Uterus (tissue), 4 donors: ENCODE data around the gene MEF2B. TPM values are rescaled to one million over a fixed set of nuclear protein-coding genes. Genes with fewer than 3 reads are reported as not detected.

Experiments
- DNase-seq, 2 donors: peaks; one replicate each; pipeline ENCODE4 v3.0.0-alpha.2; 2019 to 2020
- H3K27ac ChIP-seq, 2 donors: fragments of 200-600 bp; sonication (generic); 1 replicate in 1 of 2; 2 replicates in 1 of 2; pipeline ENCODE4 v1.5.1; 2016 to 2018
- H3K27me3 ChIP-seq, 2 donors: fragments of 200-600 bp; sonication (generic); one replicate each; pipeline ENCODE4 v1.5.1; 2018 to 2019; ENCODE audit warnings: control low read depth in 1 of 2
- H3K36me3 ChIP-seq, 2 donors: fragments of 200-600 bp; sonication (generic); one replicate each; pipeline ENCODE4 v1.5.1; 2019; ENCODE audit warnings: control low read depth in 1 of 2
- H3K4me1 ChIP-seq, 2 donors: fragments of 200-600 bp; sonication (generic); one replicate each; pipeline ENCODE4 v1.5.1; 2018 to 2019; ENCODE audit warnings: control low read depth in 1 of 2
- H3K4me3 ChIP-seq, 2 donors: fragments of 200-600 bp; sonication (generic); 1 replicate in 1 of 2; 2 replicates in 1 of 2; pipeline ENCODE4 v1.5.1; 2018 to 2019; ENCODE audit warnings: mild to moderate bottlenecking in 1 of 2
- H3K9me3 ChIP-seq, 2 donors: fragments of 200-600 bp; sonication (generic); one replicate each; pipeline ENCODE4 v1.5.1; 2019; ENCODE audit warnings: control low read depth in 1 of 2
- CTCF ChIP-seq, 4 experiments: fragments of 200-600 bp in 2 of 4; fragments of 450-650 bp in 2 of 4; sonication (generic) in 2 of 4; IDR thresholded peaks; one replicate each; pipeline ENCODE4 v1.5.1; 2016 to 2019; ENCODE audit warnings: antibody characterized with exemption in 4 of 4, mild to moderate bottlenecking in 2 of 4, moderate library complexity in 1 of 4
- POLR2A ChIP-seq, 2 donors: fragments of 450-650 bp; IDR thresholded peaks; one replicate each; pipeline ENCODE4 v1.6.1; 2016; ENCODE audit warnings: antibody characterized with exemption in 2 of 2, mild to moderate bottlenecking in 1 of 2, moderate library complexity in 1 of 2
- intact Hi-C: fragments of 100-400 bp; cut with DNase I; formaldehyde crosslinking; loops from one replicate; pipeline ENCODE4 v1.15.1; 2023; ENCODE audit warnings: low total_unique reads
- total RNA-seq, 4 donors: library from RNA; depleted of rRNA in 3 of 4; stranded (reverse); fragments of >200 nt in 3 of 4; gene quantifications; one replicate each; pipeline versions ENCODE4 v1.1.0 to v1.2.4, GENCODE V29; 2014 to 2023
- donor health status: DM: yes; HTN: yes; CAD: no.

The MEF2B gene
- total RNA-seq, 4 donors from 2014 or later: 0.55 to 2.0 TPM; not detected in 2

GRCh38 chr19:19214159-19214490 is 44.1 kb upstream of the MEF2B start:
- Histone ChIP-seq H3K4me1 (no peaks in the 10 kb centered on the region), H3K27me3 (peaks cover 0 to 21% of the 10 kb centered on the region in 2 donors), H3K27ac (no peak overlapping the region), H3K9me3 (no peaks in the 10 kb centered on the region), H3K36me3 (no peaks in the 10 kb centered on the region), H3K4me3 (no peak overlapping the region)
- DNase-seq: no peak
- TF ChIP-seq CTCF (IDR thresholded peaks at IDR 0.05) (no peak), POLR2A (IDR thresholded peaks at IDR 0.05) (no peak)
- intact Hi-C loops: no loop called here

- H3K4me3 ChIP-seq: no peak overlapping the region
- H3K27me3 ChIP-seq: peaks cover 0 to 21% of the 10 kb centered on the region in 2 donors
- H3K36me3 ChIP-seq: no peaks in the 10 kb centered on the region
- TF ChIP-seq CTCF (IDR thresholded peaks at IDR 0.05): no peak
- no peak for TF ChIP-seq POLR2A (IDR thresholded peaks at IDR 0.05)
- intact Hi-C loops: no loop called here
- H3K9me3 ChIP-seq: no peaks in the 10 kb centered on the region
- no peaks in the 10 kb centered on the region for H3K4me1 ChIP-seq
- no peak overlapping the region for H3K27ac ChIP-seq
- no peak for DNase-seq
Observed at GRCh38 chr19:19213426-19214158, 43.5 kb upstream of the MEF2B start.

- no peak overlapping the region for H3K4me3 ChIP-seq
- intact Hi-C loops: no loop called here
- H3K4me1 ChIP-seq: no peaks in the 10 kb centered on the region
- H3K9me3 ChIP-seq: no peaks in the 10 kb centered on the region
- H3K27ac ChIP-seq: no peak overlapping the region
- DNase-seq: no peak
- TF ChIP-seq CTCF (IDR thresholded peaks at IDR 0.05) (no peak), POLR2A (IDR thresholded peaks at IDR 0.05) (no peak)
- peaks cover 0 to 21% of the 10 kb centered on the region in 2 donors for H3K27me3 ChIP-seq
- H3K36me3 ChIP-seq: no peaks in the 10 kb centered on the region
Observed at GRCh38 chr19:19212916-19213315, 42.9 kb upstream of the MEF2B start.

GRCh38 chr19:19211499-19212420 is 41.7 kb upstream of the MEF2B start, which contains the start of gene NCAN:
Gene NCAN (plus strand): TSS chr19:19211958. CDS start chr19:19216954, 4,996 bp downstream.
- Histone ChIP-seq H3K27ac (no peak within 1 kb of the TSS), H3K36me3 (no peaks in the 10 kb centered on the region), H3K4me1 (no peaks in the 10 kb centered on the region), H3K4me3 (no peak within 1 kb of the TSS), H3K9me3 (no peaks in the 10 kb centered on the region), H3K27me3 (peaks cover 0 to 21% of the 10 kb centered on the region in 2 donors)
- TF ChIP-seq POLR2A (IDR thresholded peaks at IDR 0.05) (no peak), CTCF (IDR thresholded peaks at IDR 0.05) (no peak)
- DNase-seq: no peak
- intact Hi-C loops: no loop called here

- TF ChIP-seq POLR2A (IDR thresholded peaks at IDR 0.05): no peak
- Histone ChIP-seq H3K27me3 (peaks cover 0 to 16% of the 10 kb centered on the region in 2 donors), H3K4me1 (no peaks in the 10 kb centered on the region), H3K36me3 (no peaks in the 10 kb centered on the region), H3K4me3 (no peak overlapping the region), H3K27ac (no peak overlapping the region), H3K9me3 (no peaks in the 10 kb centered on the region)
- DNase-seq: no peak
- intact Hi-C loops: no loop called here
Observed at GRCh38 chr19:19209372-19209771, 39.3 kb upstream of the MEF2B start.
